Heart left ventricle (tissue), 16 donors: Measurements from ENCODE around the gene IL17RA. TPM values are rescaled to one million over a fixed set of nuclear protein-coding genes. Genes with fewer than 3 reads are reported as not detected.

Source experiments
- ATAC-seq, 4 donors: fragments of 200-7000 bp; cut with Tn5 transposase; one replicate each; pipeline ENCODE4 v1.9.1; 2020 to 2022; ENCODE audit warnings: moderate library complexity in 4 of 4, mild to moderate bottlenecking in 3 of 4, moderate number of reproducible peaks in 1 of 4
- DNase-seq, 5 donors: peaks; one replicate each; pipeline ENCODE4 v3.0.0-alpha.2; 2020
- H3K27ac ChIP-seq, 12 donors: fragments of 200-600 bp; sonication (generic) in 4 of 12; one replicate each; pipeline versions ENCODE4 v1.5.0 to v1.8.0; 2016 to 2022; ENCODE audit warnings: mild to moderate bottlenecking in 2 of 12
- H3K27me3 ChIP-seq, 9 donors: fragments of 200-600 bp; sonication (generic) in 2 of 9; one replicate each; pipeline versions ENCODE4 v1.5.1 to v1.8.0; 2016 to 2022; ENCODE audit warnings: mild to moderate bottlenecking in 3 of 9
- H3K36me3 ChIP-seq, 9 donors: fragments of 200-600 bp; sonication (generic) in 2 of 9; one replicate each; pipeline versions ENCODE4 v1.5.0 to v1.8.0; 2018 to 2022; ENCODE audit warnings: mild to moderate bottlenecking in 2 of 9
- H3K4me1 ChIP-seq, 12 donors: fragments of 200-600 bp; sonication (generic) in 4 of 12; one replicate each; pipeline versions ENCODE4 v1.5.0 to v1.8.0; 2016 to 2022; ENCODE audit warnings: mild to moderate bottlenecking in 3 of 12
- H3K4me3 ChIP-seq, 12 donors: fragments of 200-600 bp; sonication (generic) in 4 of 12; one replicate each; pipeline versions ENCODE4 v1.5.0 to v1.8.0; 2017 to 2022; ENCODE audit warnings: mild to moderate bottlenecking in 9 of 12, moderate library complexity in 4 of 12
- H3K9me3 ChIP-seq, 12 donors: fragments of 200-600 bp; sonication (generic) in 4 of 12; one replicate each; pipeline versions ENCODE4 v1.5.0 to v1.8.0; 2016 to 2022; ENCODE audit warnings: mild to moderate bottlenecking in 1 of 12
- CTCF ChIP-seq, 12 donors: fragments of 200-600 bp; sonication (generic) in 4 of 12; IDR thresholded peaks; one replicate each; pipeline versions ENCODE4 v1.5.0 to v1.8.0; 2018 to 2022; ENCODE audit warnings: antibody characterized with exemption in 12 of 12, mild to moderate bottlenecking in 5 of 12
- POLR2A ChIP-seq, 2 donors: fragments of 450-650 bp; IDR thresholded peaks; one replicate each; pipeline ENCODE4 v1.6.1; 2017; ENCODE audit warnings: antibody characterized with exemption in 2 of 2, mild to moderate bottlenecking in 2 of 2, moderate library complexity in 2 of 2
- WGBS, 4 donors: extraction: QIAGEN DNeasy Blood & Tissue Kit in 2 of 4; methylation state at CpG; one replicate each; pipeline versions ENCODE4 v1.1.5 to v1.1.7; 2013 to 2018; 5-methylcytosine and 5-hydroxymethylcytosine counted together
- intact Hi-C, 10 donors: fragments of 100-400 bp; cut with DNase I; formaldehyde crosslinking; loops; one replicate each; pipeline versions ENCODE4 v1.11.1 to v1.14.2; 2022
- polyA plus RNA-seq, 2 donors: library from polyadenylated mRNA; stranded (reverse); fragments of 200-250 nt; gene quantifications; one replicate each; pipeline ENCODE4 v1.2.3, GENCODE V29; 2013
- total RNA-seq, 9 donors: library from RNA; depleted of rRNA in 2 of 9; stranded (reverse); fragments of >200 nt in 2 of 9; fragmentation: NEBNext Ultra II Directional in 3 of 9; extraction: Animal tissue kit (Norgen Biotek cat#: 25700) in 3 of 9; gene quantifications; one replicate each; pipeline versions ENCODE4 v1.1.0 to v1.2.4, GENCODE V29; 2016 to 2023
- donor health status: ischemic (EF 13 %, LVEDD 7.1; RV severe dilation, severe dysfunction).
- donor health status: healthy with polysubstance abuse.
- donor health status: DM: no; HTN: yes; CAD: no.
- donor health status: DM: no; HTN: no; CAD: no.
- donor health status: ischemic (EF 25% LVEDD 6.9; RV normal size, moderate dysfunction).
- donor health status: ischemic (EF 25% LVEDD 5.7; RV mildly dilated, moderate dysfunction).
- donor health status: healthy.
- donor health status: DM: yes; HTN: yes; CAD: no.
- donor health status: ischemic (EF 35%, LVEDD 5.7; RV mildly dilated, moderate dysfunction).
- donor health status: nonischemic (EF 11% LVEDD 7.7; RV severe dilation, severe dysfunction).
- donor health status: DM: yes; HTN: yes; CAD: no.
- donor health status: PGD.
- donor health status: ischemic (EF 29% LVEDD 5.4; RV normal size, mild dysfunction).
- donor health status: nonischemic (EF 23%, LVEDD 6.1; RV moderate dilation, normal function).

IL17RA gene
- total and polyA plus RNA-seq, 11 donors, result 3.1 to 23.1 (median 8.8) TPM

- Histone ChIP-seq H3K27me3 (no peaks in the 10 kb centered on the region), H3K4me1 (peaks cover 0 to 19% (median 6%) of the 10 kb centered on the region in 12 donors), H3K27ac (no peak overlapping the region), H3K4me3 (no peak overlapping the region), H3K36me3 (peaks cover 0 to 35% (median 22%) of the 10 kb centered on the region in 9 donors), H3K9me3 (no peaks in the 10 kb centered on the region)
- TF ChIP-seq CTCF (IDR thresholded peaks at IDR 0.05) (no peak), POLR2A (IDR thresholded peaks at IDR 0.05) (no peak)
- no peak for DNase-seq
- 74 to 80% (median 77%) methylated on average over 9 of the region's 9 CpGs for WGBS, 4 donors
- intact Hi-C loops, result loop anchor here in 1 of 10 donors (10.0 kb wide), 1 partner anchor 54 kb away; no protein-coding TSS in a partner anchor
- peak in 1 of 4 donors; percentile 26 for ATAC-seq
These were observed 64.4 kb downstream of the IL17RA start for GRCh38 chr22:17149076-17149815.

DNA sequence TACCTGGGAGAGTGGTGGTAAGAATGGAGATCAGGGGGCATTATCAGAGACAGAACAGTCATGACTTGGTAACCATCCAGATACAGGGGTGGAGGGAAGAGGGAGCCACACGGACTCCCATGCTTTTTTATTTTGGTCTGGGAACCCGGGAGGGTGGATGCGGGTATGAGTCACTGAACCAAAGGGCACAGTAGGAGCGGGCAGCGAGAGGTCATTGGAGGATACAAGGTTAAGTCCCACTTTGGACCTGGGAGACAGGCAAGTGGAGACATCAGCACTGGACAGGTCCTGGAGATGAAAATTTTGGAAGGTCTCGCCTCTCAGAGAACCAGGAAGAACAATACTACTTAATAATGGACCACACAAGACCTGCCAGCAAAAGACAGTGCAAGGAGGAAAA is 67.5 kb downstream of the IL17RA start:
- Histone ChIP-seq H3K4me1 (peaks cover 0 to 31% (median 15%) of the 10 kb centered on the region in 12 donors), H3K9me3 (no peaks in the 10 kb centered on the region), H3K36me3 (peaks cover 0 to 21% (median 14%) of the 10 kb centered on the region in 9 donors), H3K27ac (no peak overlapping the region), H3K27me3 (no peaks in the 10 kb centered on the region), H3K4me3 (no peak overlapping the region)
- ATAC-seq (peak in 3 of 4 donors; percentile 29 to 70 (median 68)), DNase-seq (peak in 1 of 5 donors; percentile 55)
- intact Hi-C loops, result no loop called here
- 63 to 72% (median 66%) methylated on average over 6 of the region's 6 CpGs for WGBS, 4 donors
- TF ChIP-seq CTCF (IDR thresholded peaks at IDR 0.05) (no peak), POLR2A (IDR thresholded peaks at IDR 0.05) (no peak)

GRCh38 chr22:17152971-17153370 is 68.2 kb downstream of the IL17RA start:
- no peak for TF ChIP-seq CTCF (IDR thresholded peaks at IDR 0.05)
- TF ChIP-seq POLR2A (IDR thresholded peaks at IDR 0.05), result no peak
- Histone ChIP-seq H3K27ac (no peak overlapping the region), H3K4me1 (peaks cover 0 to 38% (median 22%) of the 10 kb centered on the region in 12 donors), H3K27me3 (no peaks in the 10 kb centered on the region), H3K9me3 (no peaks in the 10 kb centered on the region), H3K36me3 (peaks cover 0 to 16% (median 10%) of the 10 kb centered on the region in 9 donors), H3K4me3 (no peak overlapping the region)
- 30 to 63% (median 42%) methylated on average over 3 of the region's 3 CpGs for WGBS, 4 donors
- DNase-seq, result no peak
- ATAC-seq, result peak in 3 of 4 donors; percentile 7 to 43 (median 10)
- intact Hi-C loops, result no loop called here

DNA sequence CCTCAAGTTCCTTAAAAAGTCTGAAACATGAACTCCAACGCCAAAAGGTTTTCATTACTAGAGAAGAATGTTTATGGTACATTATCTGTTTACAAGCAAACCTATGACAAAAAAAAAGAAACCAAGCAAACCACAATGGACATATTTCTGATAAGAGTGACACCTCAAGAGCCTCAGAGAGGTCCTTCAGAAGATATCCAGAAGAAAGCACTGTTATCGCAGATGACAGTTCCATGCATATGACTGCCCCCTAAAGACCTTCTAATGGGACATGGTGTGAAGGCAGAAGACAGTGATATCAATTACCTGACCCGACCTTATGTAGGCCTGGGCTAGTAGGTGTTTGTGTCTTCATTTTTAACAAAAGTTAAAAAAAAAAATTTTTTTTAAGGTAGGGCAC is 71.1 kb downstream of the IL17RA start:
- intact Hi-C loops, result loop anchor here in 4 of 10 donors (5.0 kb wide), 4 partner anchors 34 to 69 kb away; partner anchors contain the start of gene TMEM121B (in 1 of the 4)
- Histone ChIP-seq H3K9me3 (no peaks in the 10 kb centered on the region), H3K27me3 (no peaks in the 10 kb centered on the region), H3K27ac (peak overlapping the region in 1 of 12 donors; percentile 52), H3K4me1 (peaks cover 0 to 54% (median 32%) of the 10 kb centered on the region in 12 donors), H3K36me3 (no peaks in the 10 kb centered on the region), H3K4me3 (no peak overlapping the region)
- TF ChIP-seq CTCF (IDR thresholded peaks at IDR 0.05), result no peak
- TF ChIP-seq POLR2A (IDR thresholded peaks at IDR 0.05), result no peak
- DNase-seq (no peak), ATAC-seq (no peak)
- WGBS, 4 donors, result 75 to 83% (median 77%) methylated on average over 3 of the region's 3 CpGs
